Glutamatergic neuron (in vitro differentiated cells): Measurements from ENCODE around the gene SUPT7L. TPM values are rescaled to one million over a fixed set of nuclear protein-coding genes. Genes with fewer than 3 reads are reported as not detected.
A peak's percentile ranks its signal among the peaks of the same experiment; 100 is the strongest.

ENCODE experiments used
- DNase-seq: peaks from one replicate; pipeline ENCODE4 v3.0.0; 2022
- H3K27ac Mint-ChIP-seq: one replicate; pipeline ENCODE4 v1.8.0; 2020; ENCODE audit warnings: mild to moderate bottlenecking, mixed read lengths, inconsistent platforms; ENCODE audit not compliant: unreplicated experiment
- H3K27me3 Mint-ChIP-seq: one replicate; pipeline ENCODE4 v1.8.0; 2020; ENCODE audit warnings: mild to moderate bottlenecking, moderate library complexity, mixed read lengths, inconsistent platforms; ENCODE audit not compliant: unreplicated experiment
- H3K36me3 Mint-ChIP-seq: one replicate; pipeline ENCODE4 v1.8.0; 2020; ENCODE audit warnings: mild to moderate bottlenecking, mixed read lengths, inconsistent platforms; ENCODE audit not compliant: unreplicated experiment
- H3K4me1 Mint-ChIP-seq: one replicate; pipeline ENCODE4 v1.8.0; 2020; ENCODE audit warnings: mild to moderate bottlenecking, low read depth, mixed read lengths, inconsistent platforms; ENCODE audit not compliant: unreplicated experiment
- H3K4me3 Mint-ChIP-seq: one replicate; pipeline ENCODE4 v1.8.0; 2020; ENCODE audit warnings: mild to moderate bottlenecking, mixed read lengths, inconsistent platforms; ENCODE audit not compliant: unreplicated experiment
- H3K9me3 Mint-ChIP-seq: one replicate; pipeline ENCODE4 v1.8.0; 2020; ENCODE audit warnings: mild to moderate bottlenecking, moderate library complexity, mixed read lengths, inconsistent platforms; ENCODE audit not compliant: unreplicated experiment
- CTCF ChIP-seq: fragments of 200-600 bp; sonication (generic); IDR thresholded peaks from one replicate; pipeline ENCODE4 v1.5.0; 2021; ENCODE audit not compliant: partially characterized antibody, unreplicated experiment
- total RNA-seq: library from RNA; stranded (reverse); fragmentation: NEBNext Ultra II Directional; extraction: Animal tissue kit (Norgen Biotek cat#: 25700); gene quantifications from one replicate; pipeline ENCODE4 v1.2.1, GENCODE V29; 2021; ENCODE audit not compliant: unreplicated experiment

Gene SUPT7L
- total RNA-seq, 1 donor from 2014 or later = 47.4 TPM

DNA sequence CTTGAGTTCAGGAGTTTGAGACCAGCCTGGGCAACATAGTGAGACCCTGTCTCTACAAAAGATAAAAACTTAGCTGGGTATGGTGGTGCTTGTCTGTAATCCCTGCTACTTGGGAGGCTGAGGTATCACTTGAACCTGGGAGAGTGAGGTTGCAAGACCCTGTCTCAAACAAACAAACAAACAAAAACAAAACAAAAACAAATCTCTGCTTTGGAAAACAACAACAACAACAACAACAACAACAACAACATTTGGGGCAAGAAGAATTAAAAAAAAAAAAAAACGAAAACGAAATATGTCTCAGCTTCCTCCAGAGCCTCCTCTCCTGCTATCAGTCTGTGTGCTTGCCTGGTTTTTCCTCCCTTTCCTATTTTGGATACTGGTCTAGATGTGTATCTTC lies 17.2 kb upstream of the SUPT7L start:
- Mint-ChIP-seq H3K27ac (peak overlapping the region; percentile 71), H3K27me3 (peaks cover 2% of the 10 kb centered on the region), H3K9me3 (peaks cover 2% of the 10 kb centered on the region), H3K36me3 (no peaks in the 10 kb centered on the region), H3K4me3 (peak overlapping the region; percentile 7), H3K4me1 (peaks cover 9% of the 10 kb centered on the region)
- no peak for DNase-seq
- TF ChIP-seq CTCF = no peak

DNA sequence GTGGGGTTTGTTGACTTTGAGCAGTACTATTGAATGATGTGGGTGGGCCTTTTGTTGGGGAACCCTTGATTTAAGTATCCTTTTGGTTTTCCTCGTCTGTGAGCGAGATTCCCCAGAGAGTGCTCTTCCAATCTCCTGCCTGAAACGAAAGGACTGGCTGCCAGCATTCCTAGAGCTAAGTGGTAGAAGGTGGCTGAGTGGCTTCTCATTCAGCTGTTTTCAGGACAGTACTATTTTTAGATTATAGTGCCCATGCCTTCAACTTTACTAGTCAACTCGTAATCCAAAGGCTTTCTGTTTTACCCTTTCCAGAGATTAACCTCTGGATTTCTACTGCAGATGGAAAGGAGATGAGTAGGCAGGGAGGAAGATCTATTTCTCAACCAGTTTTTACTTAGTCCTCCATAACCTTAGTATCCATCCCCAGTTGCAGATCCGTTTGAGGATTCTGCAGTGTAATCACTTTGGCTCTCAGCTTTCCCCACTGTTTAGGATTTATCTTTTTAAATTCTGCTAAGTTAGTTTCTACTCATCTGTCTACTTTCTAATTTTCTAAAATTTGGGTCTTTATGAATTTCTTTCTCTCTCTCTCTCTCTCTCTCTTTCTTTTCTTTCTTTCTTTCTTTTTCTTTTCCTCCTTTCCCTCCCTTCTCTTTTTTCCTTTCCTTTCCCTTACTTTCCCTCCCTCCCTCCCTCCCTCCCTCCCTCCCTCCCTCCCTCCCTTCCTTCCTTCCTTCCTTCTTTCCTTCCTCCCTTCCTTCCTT lies 9.5 kb upstream of the SUPT7L start:
- Mint-ChIP-seq H3K4me3 (no peak overlapping the region), H3K27me3 (no peaks in the 10 kb centered on the region), H3K27ac (no peak overlapping the region), H3K36me3 (no peaks in the 10 kb centered on the region), H3K9me3 (no peaks in the 10 kb centered on the region), H3K4me1 (no peaks in the 10 kb centered on the region)
- no peak for TF ChIP-seq CTCF
- no peak for DNase-seq

DNA sequence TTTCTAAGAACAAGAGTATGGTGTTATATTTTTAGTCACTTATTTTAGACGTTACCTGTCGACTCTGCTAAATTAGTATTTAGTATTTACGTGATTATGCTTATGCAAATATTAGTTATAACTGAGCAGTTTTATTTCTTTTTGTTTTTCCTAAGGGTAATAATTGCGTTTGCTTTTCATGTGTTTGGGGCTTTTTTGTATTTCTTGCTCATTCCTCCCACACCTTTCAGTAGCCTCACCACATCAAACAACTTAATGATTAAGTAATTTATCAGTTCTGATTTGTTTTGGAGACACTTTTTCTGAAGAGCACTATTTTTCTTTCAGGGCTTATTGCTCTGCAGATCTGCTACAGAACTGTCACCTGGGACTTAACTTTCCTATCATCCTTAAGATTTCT lies 7.8 kb upstream of the SUPT7L start:
- Mint-ChIP-seq H3K9me3 (no peaks in the 10 kb centered on the region), H3K4me3 (no peak overlapping the region), H3K27ac (no peak overlapping the region), H3K36me3 (no peaks in the 10 kb centered on the region), H3K27me3 (no peaks in the 10 kb centered on the region), H3K4me1 (no peaks in the 10 kb centered on the region)
- DNase-seq = no peak
- no peak for TF ChIP-seq CTCF

DNA sequence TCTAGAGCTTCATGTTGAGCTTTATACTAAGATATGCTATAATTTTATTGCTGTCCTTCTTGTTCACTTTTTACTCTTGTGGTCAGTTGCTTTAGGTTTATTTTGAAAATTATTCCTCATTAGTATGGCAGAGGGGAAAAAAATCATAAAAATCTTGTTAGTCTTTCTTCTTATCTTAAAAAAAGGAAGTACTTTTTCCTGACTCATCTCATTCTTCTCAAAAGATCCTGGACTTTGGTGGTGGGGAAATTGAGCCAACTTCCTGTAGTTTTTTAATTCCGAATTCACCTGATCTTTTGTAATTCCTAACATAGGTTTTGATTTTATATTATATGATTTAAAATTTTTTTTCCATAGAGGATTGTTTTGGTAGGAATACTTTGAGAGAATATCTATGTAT lies 4.0 kb upstream of the SUPT7L start:
- H3K4me3 Mint-ChIP-seq = no peak overlapping the region
- peaks cover 2% of the 10 kb centered on the region for H3K9me3 Mint-ChIP-seq
- H3K27ac Mint-ChIP-seq = no peak overlapping the region
- no peak for TF ChIP-seq CTCF
- no peaks in the 10 kb centered on the region for H3K36me3 Mint-ChIP-seq
- DNase-seq = no peak
- H3K27me3 Mint-ChIP-seq = peaks cover 4% of the 10 kb centered on the region
- peaks cover 9% of the 10 kb centered on the region for H3K4me1 Mint-ChIP-seq

DNA sequence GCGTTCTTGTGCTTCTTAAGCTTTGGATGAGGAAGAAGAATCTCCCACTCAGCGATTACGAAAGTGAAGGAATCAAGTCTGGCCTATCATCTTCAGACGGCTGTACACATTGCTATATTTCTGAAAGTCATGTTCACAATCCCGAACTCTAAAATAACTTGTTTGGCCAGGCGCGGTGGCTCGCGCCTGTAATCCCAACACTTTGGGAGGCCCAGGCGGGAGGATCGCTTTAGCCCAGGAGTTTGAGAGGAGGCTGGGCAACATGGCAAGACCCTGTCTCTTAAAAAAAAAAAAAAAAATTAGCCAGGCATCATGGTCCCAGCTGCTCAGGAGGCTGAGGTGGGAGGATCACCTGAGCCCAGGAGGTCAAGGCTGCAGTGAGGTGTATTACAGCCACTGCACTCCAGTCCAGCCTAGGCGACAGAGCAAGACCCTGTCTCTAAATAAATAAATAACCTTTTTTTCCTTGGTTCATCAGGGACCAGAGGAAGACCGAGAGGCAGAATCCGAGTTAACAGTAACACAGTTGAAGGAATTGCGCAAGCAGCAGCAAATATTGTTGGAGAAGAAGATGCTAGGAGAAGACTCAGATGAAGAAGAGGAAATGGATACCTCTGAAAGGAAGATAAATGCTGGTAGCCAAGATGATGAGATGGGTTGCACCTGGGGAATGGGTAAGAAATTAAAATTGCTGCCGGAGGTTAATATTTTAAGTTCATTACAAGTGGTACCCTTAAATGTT lies 1.4 kb upstream of the SUPT7L start:
- TF ChIP-seq CTCF = no peak
- Mint-ChIP-seq H3K9me3 (peaks cover 2% of the 10 kb centered on the region), H3K27me3 (peaks cover 4% of the 10 kb centered on the region), H3K27ac (peak overlapping the region; percentile 64), H3K36me3 (no peaks in the 10 kb centered on the region), H3K4me3 (peak overlapping the region; percentile 100), H3K4me1 (peaks cover 10% of the 10 kb centered on the region)
- DNase-seq = no peak
